Fibroblast of skin of right biceps (primary cell): ENCODE measurements around the gene NAV2.

Experiments used
- DNase-seq: peaks from one replicate; pipeline ENCODE4 v3.0.0-alpha.2; 2013

Gene NAV2

DNA sequence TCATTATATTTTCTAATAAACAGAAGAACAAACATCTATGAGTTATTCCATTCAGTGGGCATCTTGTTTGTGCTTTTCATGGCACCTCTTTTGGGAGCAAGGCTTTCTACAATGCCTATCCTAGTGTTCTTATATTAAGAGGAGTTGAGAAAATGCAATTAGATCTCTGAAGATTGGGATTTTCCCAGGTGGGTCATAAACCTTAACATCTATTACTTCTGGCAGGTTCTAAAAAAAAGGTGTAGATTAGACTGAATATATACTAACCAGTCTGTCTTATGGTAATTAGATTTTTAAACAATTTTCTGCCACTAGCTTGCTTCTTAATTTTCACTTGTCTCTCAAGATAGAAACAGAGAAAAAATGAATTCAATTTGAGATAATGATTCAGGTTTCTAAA is 128.3 kb downstream of the NAV2 start:
- no peak for DNase-seq

GRCh38 chr11:19842505-19842904 is 129.9 kb downstream of the NAV2 start:
- peak; percentile 70 for DNase-seq

- DNase-seq, result peak; percentile 13
Measured at GRCh38 chr11:19843079-19843478, 130.4 kb downstream of the NAV2 start.

- no peak for DNase-seq
Measured at GRCh38 chr11:19844012-19844411, 131.4 kb downstream of the NAV2 start.

- no peak for DNase-seq
Measured at GRCh38 chr11:19844806-19845205, 132.2 kb downstream of the NAV2 start.

DNA sequence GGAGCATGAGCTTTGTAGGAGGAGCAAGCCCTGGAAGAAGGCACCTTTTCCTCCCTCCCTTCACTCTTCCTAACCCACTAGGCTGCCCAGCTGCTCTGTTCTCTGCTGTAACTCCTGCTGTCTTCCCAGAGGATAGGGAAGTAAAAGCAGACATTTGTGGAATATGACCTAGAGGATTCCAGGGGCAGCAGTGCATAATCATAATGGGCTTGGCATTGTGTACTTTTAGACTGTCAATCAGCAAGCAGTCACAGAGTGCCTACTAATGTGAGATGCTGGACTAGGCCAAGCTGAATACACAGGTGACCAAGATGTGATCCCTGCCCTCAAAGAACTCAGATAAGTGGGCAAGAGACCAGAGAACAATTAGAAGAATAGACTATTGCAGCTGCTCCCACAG is 133.0 kb downstream of the NAV2 start:
- no peak for DNase-seq

DNA sequence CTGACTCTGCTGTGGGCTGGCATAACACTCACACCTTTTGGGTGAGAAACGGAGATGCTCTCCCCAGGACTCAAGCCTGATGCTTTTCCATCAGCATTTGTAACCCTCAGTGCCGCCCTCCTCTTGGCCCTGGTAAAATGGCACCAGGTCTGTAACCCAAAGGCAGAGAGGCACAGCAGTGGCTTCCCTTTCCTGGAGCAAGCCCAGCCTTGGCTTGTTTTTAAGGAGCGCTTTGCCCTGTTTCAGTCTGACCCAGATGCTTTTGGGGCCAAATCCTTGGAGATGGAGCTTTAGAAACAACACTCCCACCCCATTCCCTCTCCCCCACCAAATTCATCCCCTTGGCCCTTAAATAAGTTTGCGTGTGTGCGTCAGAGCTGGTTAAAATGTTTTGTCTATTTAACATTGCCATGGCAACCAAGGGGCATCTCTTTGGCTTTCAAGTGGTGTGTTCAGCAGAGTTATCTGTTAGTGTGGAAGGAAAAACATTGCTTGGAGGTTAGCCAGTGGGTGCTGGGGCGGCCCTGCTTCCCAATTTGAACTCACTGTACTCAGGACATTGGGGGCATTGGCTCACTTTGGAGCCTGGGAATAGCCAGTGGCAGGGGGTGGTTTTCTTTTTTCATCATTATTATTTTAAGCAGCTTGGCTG is 134.1 kb downstream of the NAV2 start:
- peak; percentile 66 for DNase-seq

DNA sequence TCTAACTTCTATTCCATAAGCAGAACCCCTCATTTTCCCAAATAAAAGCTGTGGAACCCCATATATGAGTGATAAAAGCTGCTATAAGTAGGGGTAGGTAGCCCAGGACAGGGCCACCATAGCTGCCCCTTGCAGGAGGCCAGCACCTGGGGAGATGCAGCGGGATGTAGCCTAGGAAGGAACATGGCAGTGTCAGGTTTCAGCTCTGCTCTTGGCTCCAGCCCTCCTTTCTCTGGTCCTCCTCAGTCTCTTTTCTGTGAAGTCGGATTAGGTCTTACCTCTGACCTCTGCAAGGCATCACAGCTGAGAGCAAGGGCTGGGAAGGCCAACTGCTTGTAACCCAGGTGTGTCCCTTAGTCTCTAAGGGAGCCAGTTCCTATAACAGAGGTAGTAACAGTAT is 135.6 kb downstream of the NAV2 start:
- DNase-seq, result no peak

GRCh38 chr11:19849107-19849789 is 136.6 kb downstream of the NAV2 start:
- DNase-seq, result no peak

DNA sequence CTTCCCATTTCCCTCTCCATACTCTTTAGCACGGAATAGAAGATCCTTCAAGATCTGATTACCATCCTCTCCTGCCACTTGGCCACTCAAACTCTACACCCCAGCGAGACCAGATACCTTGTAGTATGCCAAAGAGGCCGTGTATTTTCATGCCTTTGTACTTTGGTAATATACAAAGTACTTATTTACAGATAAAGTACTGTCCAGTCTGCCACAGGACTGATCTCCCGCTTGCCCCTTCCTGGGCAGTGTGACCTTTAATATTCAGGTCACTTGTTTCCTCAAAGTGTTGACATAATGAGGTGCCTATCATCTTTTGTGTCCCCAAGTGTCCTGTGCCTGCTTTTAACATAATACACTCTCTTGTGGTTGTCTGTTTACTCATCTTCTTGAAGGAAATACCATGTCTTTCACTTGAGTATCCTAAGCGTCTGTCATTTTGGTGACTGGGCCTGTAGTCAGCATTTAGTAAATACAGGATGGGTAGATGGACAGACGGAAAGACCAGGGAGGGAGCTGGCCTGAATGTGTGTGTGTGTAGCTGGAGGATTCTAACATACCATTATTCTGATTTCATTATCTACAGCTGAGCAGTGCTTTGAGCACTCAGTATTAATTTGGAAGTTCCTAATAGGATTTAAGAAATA is 137.4 kb downstream of the NAV2 start:
- DNase-seq, result no peak

- no peak for DNase-seq
Measured at GRCh38 chr11:19852288-19852687, 139.7 kb downstream of the NAV2 start.

- peak; percentile 64 for DNase-seq
Measured at GRCh38 chr11:19853016-19853415, 140.4 kb downstream of the NAV2 start.

DNA sequence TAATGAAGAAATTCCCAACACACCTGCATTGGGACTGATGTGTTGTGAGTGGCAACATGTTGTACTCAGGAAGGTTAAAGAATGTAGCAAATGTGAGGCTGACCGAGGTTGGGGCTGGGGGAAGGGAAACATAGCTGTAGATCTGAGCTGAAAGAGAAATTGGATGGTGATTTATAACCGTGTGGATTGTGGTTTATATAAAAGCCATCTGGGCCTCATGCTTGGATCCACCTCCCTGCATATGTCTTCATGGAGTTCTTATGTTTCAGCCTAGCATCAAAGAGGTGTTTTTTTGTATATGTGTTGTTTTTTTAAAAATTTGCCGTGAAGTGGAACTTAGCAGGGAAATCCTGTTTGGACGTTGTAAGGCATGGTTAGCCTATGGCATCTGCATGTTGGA is 141.3 kb downstream of the NAV2 start:
- DNase-seq, result peak; percentile 74

DNA sequence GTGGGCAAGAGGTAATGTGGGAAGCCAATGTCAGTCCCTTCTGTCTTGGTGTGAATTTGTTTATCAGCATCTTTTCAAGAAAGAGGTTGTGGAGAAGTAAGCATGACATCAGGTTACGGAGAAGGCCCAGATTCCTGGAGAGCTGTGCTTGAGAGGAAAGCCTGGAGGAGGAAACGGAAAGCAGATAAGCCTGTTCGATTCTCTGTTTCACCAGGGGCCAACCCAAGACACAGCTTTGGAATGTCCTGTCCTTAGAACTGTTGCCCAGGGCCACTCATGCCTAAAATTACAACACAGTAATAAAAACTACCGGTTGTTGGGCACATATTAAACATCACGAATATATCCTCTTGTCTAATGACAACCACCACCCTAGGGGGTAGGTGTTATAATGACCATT is 148.5 kb downstream of the NAV2 start:
- DNase-seq, result no peak

DNA sequence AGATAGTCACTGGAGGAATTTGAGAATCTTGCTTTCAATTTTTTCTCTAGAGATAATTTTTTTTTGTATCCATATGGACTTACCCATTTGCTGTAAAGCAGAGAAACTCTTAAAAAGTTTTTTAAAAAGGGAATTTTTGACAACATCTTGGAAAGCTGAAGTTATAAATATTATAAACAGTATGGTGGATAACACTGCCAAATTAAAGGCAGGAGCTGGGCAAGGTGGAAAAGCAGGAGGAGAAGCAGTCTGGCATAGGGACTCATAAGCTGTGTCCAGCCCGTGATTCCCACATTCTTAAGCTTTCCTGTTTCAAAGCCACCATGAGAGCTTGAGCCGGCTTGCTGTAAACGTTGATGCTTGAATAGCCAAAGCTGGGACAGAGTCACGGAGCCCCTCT is 149.5 kb downstream of the NAV2 start:
- DNase-seq, result no peak

GRCh38 chr11:19864141-19865140 is 151.8 kb downstream of the NAV2 start:
- peak; percentile 74 for DNase-seq

DNA sequence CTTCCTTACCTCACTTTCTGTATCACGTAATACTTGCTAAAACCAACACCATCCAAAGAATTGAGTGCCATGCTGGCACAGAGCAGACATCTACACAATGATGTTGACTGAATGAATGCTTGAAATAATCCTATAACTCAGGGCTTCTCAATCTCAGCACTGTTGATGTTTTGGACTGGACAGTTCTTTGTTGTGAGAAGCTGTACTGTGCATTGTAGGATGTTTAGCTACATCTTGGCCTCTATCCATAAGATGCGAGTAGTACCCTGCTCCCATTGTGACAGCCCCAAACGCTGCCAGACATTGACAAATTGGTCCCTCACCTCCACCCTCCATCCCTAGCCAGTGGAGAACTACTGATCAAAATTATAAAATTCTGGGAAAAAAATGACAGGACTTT is 153.4 kb downstream of the NAV2 start:
- DNase-seq, result no peak

DNA sequence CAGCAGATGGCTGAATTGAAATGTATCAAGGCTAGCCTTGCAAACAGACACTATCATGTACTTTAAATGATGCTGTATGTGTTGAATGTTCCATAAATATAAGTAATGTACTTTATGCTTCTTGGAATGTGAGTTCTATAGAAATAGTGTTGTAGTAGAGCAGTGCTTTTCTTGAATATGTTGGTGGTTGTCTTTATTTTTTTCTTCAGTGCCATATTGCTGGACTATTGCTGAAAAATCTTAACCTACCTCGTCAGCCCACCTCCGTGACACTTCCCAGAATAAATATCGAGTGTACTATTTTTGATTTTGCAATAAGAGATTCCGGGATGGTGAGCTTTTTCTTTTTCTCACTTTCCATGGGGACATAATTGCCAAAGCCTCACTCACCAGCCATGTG is 153.9 kb downstream of the NAV2 start:
- no peak for DNase-seq

DNA sequence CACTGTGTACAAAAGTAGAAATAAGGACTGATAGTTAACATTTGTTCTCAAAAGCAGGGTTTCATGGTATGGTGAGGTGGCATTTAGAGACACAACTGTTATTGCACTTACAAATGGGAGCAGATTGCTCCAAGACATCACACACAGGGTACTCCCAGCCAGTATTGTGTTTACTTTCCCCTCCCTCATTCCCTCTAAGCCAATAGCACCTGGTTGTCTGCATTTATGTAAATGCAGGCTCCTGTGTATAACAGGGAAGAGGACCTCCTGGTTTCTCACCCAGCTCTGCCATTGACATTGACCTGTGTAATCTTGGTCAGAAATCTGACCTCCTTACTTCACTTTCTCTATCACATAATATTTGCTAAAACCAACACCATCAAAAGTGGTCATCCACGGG is 154.4 kb downstream of the NAV2 start:
- DNase-seq, result no peak

GRCh38 chr11:19868281-19868821 is 155.7 kb downstream of the NAV2 start:
- peak; percentile 93 for DNase-seq

GRCh38 chr11:19868871-19869270 is 156.2 kb downstream of the NAV2 start:
- DNase-seq, result peak; percentile 41

DNA sequence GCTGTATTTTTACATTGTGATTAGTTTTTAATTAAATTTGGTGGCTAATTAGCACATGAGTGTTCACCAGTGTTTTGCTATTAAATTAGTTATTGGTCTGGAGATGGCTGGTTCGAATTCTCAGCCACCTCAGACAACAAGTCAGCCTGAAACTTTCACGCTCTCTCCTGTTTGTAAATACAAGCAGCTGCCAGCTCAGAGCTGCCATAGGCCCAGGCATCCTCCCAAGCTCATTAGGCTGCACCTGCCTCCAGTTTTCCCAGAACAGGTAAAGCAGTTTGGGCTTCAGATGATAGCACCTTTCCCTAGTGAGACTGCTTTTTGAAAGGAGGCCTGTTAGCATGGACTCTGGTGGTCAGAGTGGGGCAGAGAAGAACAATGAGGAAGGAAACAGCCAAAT is 156.8 kb downstream of the NAV2 start:
- no peak for DNase-seq
